A549 (cell line): ENCODE results near the gene MTHFS. TPM values are rescaled to one million over a fixed set of nuclear protein-coding genes. Genes with fewer than 3 reads are reported as not detected.

ENCODE experiments used
- ATAC-seq, 2 experiments: fragments of 200-7000 bp in 1 of 2; fragments of >200 bp in 1 of 2; cut with Nextera tagmentation in 1 of 2; cut with Tn5 transposase in 1 of 2; 3 replicates each; pipeline versions ENCODE4 v1.8.0 to v1.9.1; 2018 to 2020; ENCODE audit warnings: mild to moderate bottlenecking in 1 of 2, moderate library complexity in 1 of 2
- CTCF ChIA-PET: fragments of 300-600 bp; sonication (Branson Sonifier 250); formaldehyde crosslinking; extraction: SDS; loops from one replicate; lab custom pipeline; 2021; ENCODE audit warnings: antibody characterized with exemption, inconsistent platforms; lab: Yijun Ruan, JAX
- POLR2A ChIA-PET: fragments of 350-600 bp; formaldehyde crosslinking; extraction: SDS; loops from one replicate; lab custom pipeline; 2021; ENCODE audit warnings: antibody characterized with exemption, inconsistent platforms; lab: Yijun Ruan, JAX
- DNase-seq, 2 experiments: peaks; one replicate each; pipeline versions ENCODE4 v3.0.0 to v3.0.0-alpha.2; 2011 to 2016; ENCODE audit warnings: low read depth in 1 of 2, low spot score in 1 of 2
- FAIRE-seq: peaks from 2 replicates; lab custom pipeline; 2011; peaks lifted over from hg19 to GRCh38; lab: Jason Lieb, UNC
- H3K27ac ChIP-seq, 2 experiments: fragments of >200 bp; sonication (Bioruptor Twin); formaldehyde crosslinking; 3 replicates each; pipeline ENCODE4 v1.5.1; 2016 to 2017
- H3K4me1 ChIP-seq: fragments of >200 bp; sonication (Bioruptor Twin); formaldehyde crosslinking; 3 replicates; pipeline ENCODE4 v1.6.1; 2016
- H3K4me2 ChIP-seq: fragments of >200 bp; sonication (Bioruptor Twin); formaldehyde crosslinking; 3 replicates; pipeline ENCODE4 v1.6.1; 2016
- H3K4me3 ChIP-seq: fragments of >200 bp; sonication (Bioruptor Twin); formaldehyde crosslinking; 3 replicates; pipeline ENCODE4 v1.5.1; 2016
- H3K9me3 ChIP-seq: fragments of >200 bp; sonication (Bioruptor Twin); formaldehyde crosslinking; 3 replicates; pipeline ENCODE4 v1.6.1; 2016
- BHLHE40 ChIP-seq: IDR thresholded peaks from 2 replicates; pipeline ENCODE4 v1.6.1; 2012; ENCODE audit warnings: low read depth, low read length, inconsistent platforms
- CBX8 ChIP-seq: fragments of 200-600 bp; sonication (generic); IDR thresholded peaks from 2 replicates; pipeline ENCODE4 v1.6.1; 2016
- CHD2 ChIP-seq: fragments of 150-350 bp; IDR thresholded peaks from 2 replicates; pipeline ENCODE4 v1.6.1; 2014; ENCODE audit warnings: low read length; ENCODE audit not compliant: partially characterized antibody
- EP300 ChIP-seq, 2 experiments: fragments of >200 bp; sonication (Bioruptor Twin); formaldehyde crosslinking; IDR thresholded peaks; 2 replicates in 1 of 2; 3 replicates in 1 of 2; pipeline ENCODE4 v1.6.1; 2016 to 2017
- FOSL2 ChIP-seq, 2 experiments: fragments of 450-650 bp in 1 of 2; fragments of >200 bp in 1 of 2; sonication (Bioruptor Twin) in 1 of 2; formaldehyde crosslinking; IDR thresholded peaks; 2 replicates each; pipeline versions ENCODE4 v1.5.0 to v1.6.1; 2016 to 2020; ENCODE audit warnings: mild to moderate bottlenecking in 1 of 2, moderate library complexity in 1 of 2
- HOXB5 ChIP-seq: fragments of 250-450 bp; sonication (Bioruptor Pico); IDR thresholded peaks from 2 replicates; pipeline ENCODE4 v1.5.0; 2020; ENCODE audit warnings: mild to moderate bottlenecking, moderate library complexity
- JUN ChIP-seq, 2 experiments: fragments of >200 bp; sonication (Bioruptor Twin); formaldehyde crosslinking; IDR thresholded peaks; 2 replicates in 1 of 2; 3 replicates in 1 of 2; pipeline ENCODE4 v1.6.1; 2016 to 2017
- MAX ChIP-seq: IDR thresholded peaks from 2 replicates; pipeline ENCODE4 v1.6.1; 2012
- NFE2L2 ChIP-seq: fragments of 150-350 bp; conservative IDR thresholded peaks from 2 replicates; pipeline ENCODE4 v1.6.1; 2014; ENCODE audit warnings: low read length
- NPAS2 ChIP-seq: fragments of 250-450 bp; sonication (Bioruptor Pico); IDR thresholded peaks from 2 replicates; pipeline ENCODE4 v1.8.0; 2022; ENCODE audit warnings: mild to moderate bottlenecking, moderate library complexity, borderline replicate concordance
- RARB ChIP-seq: fragments of 250-450 bp; sonication (Bioruptor Pico); IDR thresholded peaks from 2 replicates; pipeline ENCODE4 v1.8.0; 2021; ENCODE audit warnings: mild to moderate bottlenecking, moderate library complexity
- SMC3 ChIP-seq: fragments of >200 bp; sonication (Bioruptor Twin); formaldehyde crosslinking; IDR thresholded peaks from 3 replicates; pipeline ENCODE4 v1.6.1; 2018; ENCODE audit warnings: inconsistent platforms
- SREBF2 ChIP-seq: fragments of 450-650 bp; IDR thresholded peaks from 2 replicates; pipeline ENCODE4 v1.6.1; 2014; ENCODE audit warnings: mild to moderate bottlenecking, moderate library complexity
- TFCP2L1 ChIP-seq: fragments of 250-450 bp; sonication (Bioruptor Pico); IDR thresholded peaks from 2 replicates; pipeline ENCODE4 v1.5.0; 2021; ENCODE audit warnings: mild to moderate bottlenecking
- TP53 ChIP-seq: fragments of 250-450 bp; sonication (Bioruptor Pico); IDR thresholded peaks from 2 replicates; pipeline ENCODE4 v1.5.0; 2021; ENCODE audit warnings: mild to moderate bottlenecking, moderate library complexity
- ZFP36 ChIP-seq: fragments of 450-650 bp; IDR thresholded peaks from 2 replicates; pipeline ENCODE4 v1.6.1; 2014; ENCODE audit warnings: borderline replicate concordance; ENCODE audit not compliant: partially characterized antibody
- ZSCAN20 ChIP-seq: fragments of 250-450 bp; sonication (Bioruptor Pico); IDR thresholded peaks from 2 replicates; pipeline ENCODE4 v1.8.0; 2022; ENCODE audit warnings: mild to moderate bottlenecking, moderate library complexity
- WGBS: methylation state at CpG from one replicate; pipeline ENCODE4 v1.1.6; 2017; ENCODE audit errors: missing lambda C conversion rate; 5-methylcytosine and 5-hydroxymethylcytosine counted together
- polyA plus RNA-seq, 4 experiments: library from polyadenylated mRNA; depleted of rRNA in 3 of 4; stranded (reverse); fragments of >200 nt; fragmentation: RNase III in 1 of 4; extraction: RNeasy Plus Mini Kit Qiagen cat#74134 plus additional on column Dnase treatment in 1 of 4; gene quantifications; 2 replicates in 3 of 4; 3 replicates in 1 of 4; pipeline ENCODE4 v1.2.3, GENCODE V29; 2011 to 2017
- TF ChIP-seq, protein P1 (sequence below): fragments of >200 bp; sonication (Bioruptor Twin); formaldehyde crosslinking; IDR thresholded peaks from 3 replicates; pipeline ENCODE4 v1.6.1; 2016

The MTHFS gene
- polyA plus RNA-seq, 2 of the 4 experiments (the other 2 are of a cell fraction), result 102 to 158 TPM

- TF ChIP-seq EP300 (IDR thresholded peaks at IDR 0.05), result no peak
- TF ChIP-seq NFE2L2, result no peak
- TF ChIP-seq CBX8, result no peak
- no peak for TF ChIP-seq MAX
- TF ChIP-seq JUN (IDR thresholded peaks at IDR 0.05), result no peak
- no peak for TF ChIP-seq NPAS2 (CRISPR knock-in tag)
- no peak for TF ChIP-seq SMC3
- TF ChIP-seq CHD2, result no peak
- TF ChIP-seq, all 56 proteins: peak for 0
Measured at GRCh38 chr15:79919749-79920511, 23.1 kb upstream of the MTHFS start (continued).

- FAIRE-seq (no peak), ATAC-seq (no peak)
- ChIA-PET POLR2A (no interaction called here), CTCF (no interaction called here)
- no peak overlapping the region for H3K4me2 ChIP-seq
- no peak overlapping the region for H3K4me3 ChIP-seq
- H3K27ac ChIP-seq, result no peak overlapping the region
- WGBS, result 92% methylated on average over 27 of the region's 27 CpGs
- no peaks in the 10 kb centered on the region; the same call in 2 of the 3 replicates for H3K4me1 ChIP-seq
- peaks cover 76% of the 10 kb centered on the region for H3K9me3 ChIP-seq
- TF ChIP-seq RARB (CRISPR knock-in tag), result no peak
- no peak for TF ChIP-seq FOSL2 (IDR thresholded peaks at IDR 0.05)
- no peak for TF ChIP-seq FOSL2 (CRISPR knock-in tag; IDR thresholded peaks at IDR 0.05)
- no peak for TF ChIP-seq TFCP2L1 (CRISPR knock-in tag)
- TF ChIP-seq TP53 (CRISPR knock-in tag), result no peak
- TF ChIP-seq NPAS2 (CRISPR knock-in tag), result no peak
- TF ChIP-seq ZSCAN20 (CRISPR knock-in tag), result no peak
- TF ChIP-seq, all 56 proteins: peak for 0
- no peak for DNase-seq
Measured at GRCh38 chr15:79919090-79919748, 22.4 kb upstream of the MTHFS start.

- no peaks in the 10 kb centered on the region for H3K4me1 ChIP-seq
- H3K9me3 ChIP-seq, result peaks cover 83% of the 10 kb centered on the region
- TF ChIP-seq TP53 (CRISPR knock-in tag) (0 out of 2 replicates have a peak, but pooled peaks have one; percentile 47), HOXB5 (CRISPR knock-in tag) (no peak), ZFP36 (no peak), SREBF2 (no peak), BHLHE40 (no peak)
- WGBS, result 91% methylated on average over 11 of the region's 11 CpGs
- H3K4me3 ChIP-seq, result no peak overlapping the region
- FAIRE-seq (no peak), DNase-seq (no peak), ATAC-seq (no peak)
- POLR2A ChIA-PET, result no interaction called here
- no peak overlapping the region for H3K4me2 ChIP-seq
- H3K27ac ChIP-seq, result no peak overlapping the region
- CTCF ChIA-PET, result no interaction called here
Measured at GRCh38 chr15:79918278-79918677, 21.5 kb upstream of the MTHFS start.

DNA sequence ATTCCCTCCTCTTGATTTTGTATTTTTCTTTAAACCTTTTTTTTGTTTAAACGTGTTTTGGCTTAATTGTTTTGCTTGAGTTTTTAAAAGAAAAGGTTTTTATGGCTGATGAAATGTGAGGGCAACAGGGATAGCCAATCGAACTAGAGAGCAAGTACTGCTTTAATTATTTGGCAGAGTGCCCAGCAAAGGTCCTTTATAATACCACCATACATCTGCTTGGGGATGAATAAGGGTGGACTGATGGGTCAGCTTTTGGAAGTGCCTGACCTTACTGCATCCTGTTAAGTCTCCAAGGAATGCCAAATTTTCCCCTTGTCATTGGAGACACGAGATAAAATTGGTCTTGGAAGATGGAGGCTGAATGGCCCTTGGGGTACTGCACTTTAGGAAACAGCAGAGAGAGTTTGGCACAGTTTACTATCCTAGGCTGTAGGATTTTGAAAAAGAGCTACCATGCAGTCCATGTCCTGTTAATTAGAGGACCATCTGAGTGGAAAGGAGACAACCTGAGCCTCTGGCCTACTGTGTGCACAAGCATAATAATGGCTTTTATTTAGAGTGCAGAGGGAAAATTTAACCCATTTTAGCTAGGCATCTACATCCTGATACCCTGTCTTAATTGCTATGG lies 19.8 kb upstream of the MTHFS start:
- ATAC-seq (peak in 1 of 2 experiments; percentile 27; a peak in 1 of 6 replicates), DNase-seq (no peak), FAIRE-seq (no peak)
- 72% methylated on average over 3 of the region's 3 CpGs for WGBS
- Histone ChIP-seq H3K27ac (no peak overlapping the region), H3K4me1 (no peaks in the 10 kb centered on the region), H3K9me3 (peaks cover 81% of the 10 kb centered on the region), H3K4me2 (no peak overlapping the region), H3K4me3 (no peak overlapping the region)
- CTCF ChIA-PET, result interaction anchor here (0.7 to 2.0 kb wide), 3 partner anchors 9 to 76 kb away, joined by 4 to 6 read pairs (median 5); partner anchors contain the start of gene MTHFS
- TF ChIP-seq, protein P1, sequence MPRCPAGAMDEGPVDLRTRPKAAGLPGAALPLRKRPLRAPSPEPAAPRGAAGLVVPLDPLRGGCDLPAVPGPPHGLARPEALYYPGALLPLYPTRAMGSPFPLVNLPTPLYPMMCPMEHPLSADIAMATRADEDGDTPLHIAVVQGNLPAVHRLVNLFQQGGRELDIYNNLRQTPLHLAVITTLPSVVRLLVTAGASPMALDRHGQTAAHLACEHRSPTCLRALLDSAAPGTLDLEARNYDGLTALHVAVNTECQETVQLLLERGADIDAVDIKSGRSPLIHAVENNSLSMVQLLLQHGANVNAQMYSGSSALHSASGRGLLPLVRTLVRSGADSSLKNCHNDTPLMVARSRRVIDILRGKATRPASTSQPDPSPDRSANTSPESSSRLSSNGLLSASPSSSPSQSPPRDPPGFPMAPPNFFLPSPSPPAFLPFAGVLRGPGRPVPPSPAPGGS, result no peak
- POLR2A ChIA-PET, result interaction anchor here (1.1 kb wide), 1 partner anchor 11 kb away, joined by 3 read pairs; no protein-coding TSS in a partner anchor
